Subcutaneous adipose tissue (tissue), 4 donors: ENCODE measurements around the gene ACTN4. TPM values are rescaled to one million over a fixed set of nuclear protein-coding genes. Genes with fewer than 3 reads are reported as not detected.

Experiments
- CTCF ChIP-seq: fragments of 450-650 bp; IDR thresholded peaks from one replicate; pipeline ENCODE4 v1.5.1; 2016; ENCODE audit warnings: low read depth, mild to moderate bottlenecking, control low read depth, antibody characterized with exemption, moderate library complexity
- total RNA-seq, 4 donors: library from RNA; depleted of rRNA; stranded (reverse); fragments of >200 nt; gene quantifications; one replicate each; pipeline ENCODE4 v1.1.0, GENCODE V29; 2016

ACTN4 gene
- total RNA-seq, 4 donors from 2014 or later: 179 to 258 (median 186) TPM

GRCh38 chr19:38730731-38731589, 83.5 kb downstream of the ACTN4 start:
- TF ChIP-seq CTCF: no peak

GRCh38 chr19:38731654-38732301, 84.3 kb downstream of the ACTN4 start:
- no peak for TF ChIP-seq CTCF

- TF ChIP-seq CTCF: no peak
Measured at GRCh38 chr19:38733241-38733492, 85.7 kb downstream of the ACTN4 start.

- TF ChIP-seq CTCF: no peak
Measured at GRCh38 chr19:38733493-38734175, 86.2 kb downstream of the ACTN4 start.

GRCh38 chr19:38734176-38734425, 86.7 kb downstream of the ACTN4 start:
- no peak for TF ChIP-seq CTCF

GRCh38 chr19:38734426-38735256, 87.2 kb downstream of the ACTN4 start:
- no peak for TF ChIP-seq CTCF

GRCh38 chr19:38735257-38735686, 87.8 kb downstream of the ACTN4 start:
- TF ChIP-seq CTCF: no peak
